ENCODE results near the gene ZBTB47. TPM values are rescaled to one million over a fixed set of nuclear protein-coding genes. Genes with fewer than 3 reads are reported as not detected.

The ZBTB47 gene
- total RNA-seq, 4 donors from 2014 or later = 5.0 to 34.3 (median 10.3) TPM

DNA sequence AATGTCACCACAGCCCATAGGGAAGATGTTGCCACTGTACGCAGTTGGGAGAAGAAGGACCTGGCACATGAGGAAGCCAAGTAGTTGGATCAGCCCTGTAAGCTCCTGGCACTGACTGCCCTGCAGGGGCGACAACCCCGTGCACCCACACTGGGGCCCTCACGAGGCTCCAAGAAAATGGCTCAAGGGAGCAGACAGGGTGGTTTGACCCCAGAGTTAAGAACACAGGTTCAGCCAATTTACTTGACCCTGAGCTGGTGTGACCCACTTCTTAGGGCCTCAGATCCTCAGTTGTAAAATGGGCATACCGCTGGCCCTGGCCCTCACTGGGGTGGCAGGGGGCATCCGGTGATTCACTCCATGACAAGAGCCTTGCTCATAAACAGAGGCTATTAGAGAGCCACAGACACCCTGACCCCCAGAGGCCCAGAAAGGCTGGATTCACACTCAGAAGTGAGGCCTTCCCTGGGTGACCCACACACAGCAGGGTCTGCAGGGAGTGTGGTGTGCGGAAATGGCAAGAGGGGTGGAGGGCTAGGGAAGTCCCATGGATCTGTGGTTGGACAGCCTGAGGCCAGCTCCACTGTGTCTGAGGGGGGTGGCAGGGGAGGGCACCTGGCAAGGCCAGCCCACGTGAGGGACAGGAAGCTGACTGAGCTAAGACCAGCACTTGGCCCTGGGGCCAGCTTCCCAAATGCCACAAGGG, 50.8 kb downstream of the ZBTB47 start:
- Histone ChIP-seq H3K27ac (no peak overlapping the region), H3K4me3 (no peak overlapping the region), H3K27me3 (peaks cover 0 to 5% (median 0%) of the 10 kb centered on the region in 4 donors), H3K4me1 (no peaks in the 10 kb centered on the region), H3K9me3 (no peaks in the 10 kb centered on the region), H3K36me3 (no peaks in the 10 kb centered on the region)
- no peak for DNase-seq
- 71 to 88% methylated on average over 4 to 6 of the region's 8 CpGs for WGBS, 2 donors
- intact Hi-C loops (cut with DNase I) = no loop called here
- TF ChIP-seq, protein P1, sequence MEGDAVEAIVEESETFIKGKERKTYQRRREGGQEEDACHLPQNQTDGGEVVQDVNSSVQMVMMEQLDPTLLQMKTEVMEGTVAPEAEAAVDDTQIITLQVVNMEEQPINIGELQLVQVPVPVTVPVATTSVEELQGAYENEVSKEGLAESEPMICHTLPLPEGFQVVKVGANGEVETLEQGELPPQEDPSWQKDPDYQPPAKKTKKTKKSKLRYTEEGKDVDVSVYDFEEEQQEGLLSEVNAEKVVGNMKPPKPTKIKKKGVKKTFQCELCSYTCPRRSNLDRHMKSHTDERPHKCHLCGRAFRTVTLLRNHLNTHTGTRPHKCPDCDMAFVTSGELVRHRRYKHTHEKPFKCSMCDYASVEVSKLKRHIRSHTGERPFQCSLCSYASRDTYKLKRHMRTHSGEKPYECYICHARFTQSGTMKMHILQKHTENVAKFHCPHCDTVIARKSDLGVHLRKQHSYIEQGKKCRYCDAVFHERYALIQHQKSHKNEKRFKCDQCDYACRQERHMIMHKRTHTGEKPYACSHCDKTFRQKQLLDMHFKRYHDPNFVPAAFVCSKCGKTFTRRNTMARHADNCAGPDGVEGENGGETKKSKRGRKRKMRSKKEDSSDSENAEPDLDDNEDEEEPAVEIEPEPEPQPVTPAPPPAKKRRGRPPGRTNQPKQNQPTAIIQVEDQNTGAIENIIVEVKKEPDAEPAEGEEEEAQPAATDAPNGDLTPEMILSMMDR (IDR thresholded peaks at IDR 0.05) = no peak
- TF ChIP-seq POLR2A (IDR thresholded peaks at IDR 0.05) = no peak

DNA sequence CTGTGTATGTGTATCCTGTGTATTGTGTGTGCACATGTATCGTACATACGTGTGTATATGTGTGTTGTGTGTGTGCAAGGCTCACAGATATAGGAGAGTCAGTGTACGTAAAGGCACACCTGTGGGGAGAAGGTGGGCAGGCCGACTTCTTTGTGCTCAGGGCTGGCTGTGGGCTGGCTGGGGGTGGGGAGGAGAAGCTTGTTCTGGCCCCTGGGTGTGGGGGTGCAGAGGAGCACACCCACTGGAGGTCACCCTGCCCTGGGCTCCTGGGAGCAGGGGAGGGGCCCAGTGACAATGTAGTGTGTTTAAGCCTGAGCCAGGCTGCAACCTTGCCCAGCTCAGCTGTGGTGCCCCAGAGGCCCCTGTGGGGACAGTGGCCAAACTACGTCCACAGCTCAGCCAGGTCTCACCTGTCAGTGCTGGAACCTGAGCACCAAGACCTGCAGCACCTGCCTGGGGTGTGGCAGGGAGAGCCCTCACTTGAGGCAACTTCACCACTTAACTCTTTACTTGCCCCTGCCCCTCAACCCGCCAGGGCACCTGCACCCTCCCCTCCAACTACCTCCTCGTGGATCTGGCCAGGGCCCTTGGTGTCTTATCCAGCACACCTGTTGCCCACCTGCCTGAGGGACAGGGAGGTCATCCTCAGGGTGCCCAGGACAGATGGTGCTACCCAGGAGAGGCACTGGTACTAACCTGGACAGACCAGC, 51.7 kb downstream of the ZBTB47 start:
- WGBS, 2 donors = 68 to 78% methylated on average over 7 of the region's 7 CpGs
- Histone ChIP-seq H3K27ac (no peak overlapping the region), H3K36me3 (no peaks in the 10 kb centered on the region), H3K9me3 (no peaks in the 10 kb centered on the region), H3K4me3 (no peak overlapping the region), H3K4me1 (no peaks in the 10 kb centered on the region), H3K27me3 (peaks cover 0 to 5% (median 0%) of the 10 kb centered on the region in 4 donors)
- no peak for DNase-seq
- intact Hi-C loops (cut with DNase I) = no loop called here
- TF ChIP-seq, protein P1 (IDR thresholded peaks at IDR 0.05) = no peak
- no peak for TF ChIP-seq POLR2A (IDR thresholded peaks at IDR 0.05)

DNA sequence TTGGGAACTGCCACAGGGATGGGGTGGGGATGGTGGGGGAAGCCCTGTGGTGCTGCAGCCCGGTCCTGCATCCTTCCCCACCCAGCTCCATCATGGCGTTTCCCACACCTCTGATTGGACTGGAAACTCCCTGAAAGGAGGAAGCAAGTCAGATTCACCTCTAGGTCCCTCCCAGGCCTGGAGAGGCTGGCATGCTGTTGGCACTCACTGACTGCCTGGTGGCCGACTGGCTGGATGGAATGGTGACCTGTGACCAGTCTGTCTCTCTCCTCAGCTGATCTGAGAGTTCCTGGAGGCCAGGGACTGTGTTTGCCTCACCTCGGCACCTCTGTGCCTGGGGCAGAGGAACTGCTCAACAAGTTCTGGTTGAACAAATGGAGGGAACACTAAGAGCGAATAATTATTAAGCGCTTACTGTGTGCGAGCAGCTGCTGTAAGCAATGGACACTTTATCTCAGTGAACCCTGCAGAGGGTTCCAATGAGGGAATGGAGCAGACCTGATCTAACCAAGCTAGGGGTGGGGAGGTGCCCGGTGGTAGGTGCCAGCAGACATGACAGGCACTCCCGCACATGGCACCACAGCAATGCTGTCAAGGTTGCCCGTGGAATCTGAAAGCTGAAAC, 52.6 kb downstream of the ZBTB47 start:
- H3K4me3 ChIP-seq = no peak overlapping the region
- H3K27me3 ChIP-seq = no peaks in the 10 kb centered on the region
- no peaks in the 10 kb centered on the region for H3K4me1 ChIP-seq
- H3K27ac ChIP-seq = no peak overlapping the region
- 46 to 79% methylated on average over 3 to 6 of the region's 10 CpGs for WGBS, 2 donors
- H3K36me3 ChIP-seq = no peaks in the 10 kb centered on the region
- intact Hi-C loops (cut with DNase I) = no loop called here
- TF ChIP-seq POLR2A (IDR thresholded peaks at IDR 0.05) = no peak
- TF ChIP-seq, protein P1 (IDR thresholded peaks at IDR 0.05) = no peak
- no peaks in the 10 kb centered on the region for H3K9me3 ChIP-seq
- DNase-seq = no peak

DNA sequence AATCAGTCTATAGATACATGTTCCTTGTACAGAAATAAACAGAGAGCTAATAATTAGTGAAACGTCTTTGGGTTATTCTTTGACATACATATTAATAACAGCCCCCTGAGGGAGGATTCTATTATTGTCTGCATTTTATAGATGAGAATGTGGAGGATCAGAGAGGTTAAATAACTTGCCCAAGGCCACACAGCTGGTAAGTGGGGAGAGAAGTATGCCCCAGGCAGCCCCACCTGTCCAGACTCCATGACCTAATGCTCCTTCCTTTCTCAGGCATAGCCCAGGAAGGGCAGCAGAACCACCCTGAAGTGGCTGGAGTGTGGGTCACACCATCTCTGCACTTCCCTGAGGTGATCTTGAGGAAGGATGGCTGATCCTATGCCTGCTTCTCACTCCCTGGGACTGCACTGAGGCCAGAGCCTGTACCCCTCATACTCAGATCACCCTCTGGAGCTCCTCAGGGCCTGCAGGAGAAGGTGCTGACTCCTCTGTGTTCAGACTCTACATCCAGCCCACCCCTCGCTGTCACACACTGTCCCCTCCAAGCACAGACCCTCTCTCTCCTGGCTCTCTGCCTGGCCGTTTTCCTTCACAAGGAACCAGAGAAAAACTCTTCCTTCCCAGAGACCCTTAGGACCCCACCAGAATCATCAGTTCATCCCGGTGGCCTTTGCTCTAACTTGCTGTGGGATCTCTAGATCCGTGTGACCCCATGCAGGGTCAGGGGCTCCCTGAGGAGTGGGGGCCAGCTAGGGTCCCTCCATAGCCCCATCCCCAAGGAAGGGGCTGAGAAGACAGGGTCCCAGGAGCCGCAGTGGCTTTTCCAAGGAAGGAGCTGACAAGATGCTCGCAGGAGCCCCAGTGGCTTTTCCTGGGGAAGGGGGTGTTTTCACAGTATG, 53.5 kb downstream of the ZBTB47 start:
- no peak overlapping the region for H3K4me3 ChIP-seq
- H3K9me3 ChIP-seq = no peaks in the 10 kb centered on the region
- intact Hi-C loops (cut with DNase I) = no loop called here
- DNase-seq = no peak
- no peaks in the 10 kb centered on the region for H3K4me1 ChIP-seq
- WGBS, 2 donors = 72 to 75% methylated on average over 5 to 7 of the region's 7 CpGs
- no peak overlapping the region for H3K27ac ChIP-seq
- no peaks in the 10 kb centered on the region for H3K27me3 ChIP-seq
- TF ChIP-seq, protein P1 (IDR thresholded peaks at IDR 0.05) = no peak
- no peak for TF ChIP-seq POLR2A (IDR thresholded peaks at IDR 0.05)
- no peaks in the 10 kb centered on the region for H3K36me3 ChIP-seq
